Esophagus mucosa (tissue), 1 donor: ENCODE measurements around the gene JPT1. TPM values are rescaled to one million over a fixed set of nuclear protein-coding genes. Genes with fewer than 3 reads are reported as not detected.

Experiments used
- total RNA-seq: library from RNA; stranded (reverse); gene quantifications from one replicate; pipeline ENCODE4 v1.2.4, GENCODE V29; 2023
- donor health status: DM: yes; HTN: yes; CAD: no.

Gene JPT1
- total RNA-seq, 1 donor from 2014 or later, result 328 TPM

Other genes with a start within 250 kb of the JPT1 start
- 6.4 TPM for gene USH1G, start 231.3 kb downstream of the JPT1 start, total RNA-seq
- 0.36 TPM for gene OTOP2, start 230.2 kb downstream of the JPT1 start, total RNA-seq
- 14.7 TPM for gene OTOP3, start 218.6 kb downstream of the JPT1 start, total RNA-seq
- 3.1 TPM for gene HID1, start 181.8 kb downstream of the JPT1 start, total RNA-seq
- 2.7 TPM for gene CDR2L, start 166.9 kb downstream of the JPT1 start, total RNA-seq
- 47.8 TPM for gene MRPL58, start 141.8 kb downstream of the JPT1 start, total RNA-seq
- gene ATP5PD, start 107.5 kb downstream of the JPT1 start, total RNA-seq, result 314 TPM
- 13.2 TPM for gene KCTD2, start 107.3 kb downstream of the JPT1 start, total RNA-seq
- 13.9 TPM for gene SLC16A5, start 66.6 kb downstream of the JPT1 start, total RNA-seq
- gene ARMC7, start 44.5 kb downstream of the JPT1 start, total RNA-seq, result 6.3 TPM
- gene NT5C, start 22.8 kb downstream of the JPT1 start, total RNA-seq, result 66.6 TPM
- gene SUMO2, start 28.4 kb upstream of the JPT1 start, total RNA-seq, result 317 TPM
- gene NUP85, start 51.2 kb upstream of the JPT1 start, total RNA-seq, result 43.0 TPM
- 20.6 TPM for gene GGA3, start 107.1 kb upstream of the JPT1 start, total RNA-seq
- gene MRPS7, start 107.4 kb upstream of the JPT1 start, total RNA-seq, result 59.1 TPM
- gene MIF4GD, start 116.7 kb upstream of the JPT1 start, total RNA-seq, result 18.4 TPM
- gene SLC25A19, start 134.9 kb upstream of the JPT1 start, total RNA-seq, result 9.2 TPM